ENCODE data around the gene AGAP6. TPM values are rescaled to one million over a fixed set of nuclear protein-coding genes. Genes with fewer than 3 reads are reported as not detected.
"Not testable (repeated sequence)": the region's sequence is repeated elsewhere in the genome, so short reads cannot be mapped to it uniquely, and the experiment has no call there.

Gene AGAP6
- total and polyA plus RNA-seq, 2 donors (not counting 3 experiments of a cell fraction or from before 2014, with no cell fraction given), result 12.7 to 14.7 TPM

DNA sequence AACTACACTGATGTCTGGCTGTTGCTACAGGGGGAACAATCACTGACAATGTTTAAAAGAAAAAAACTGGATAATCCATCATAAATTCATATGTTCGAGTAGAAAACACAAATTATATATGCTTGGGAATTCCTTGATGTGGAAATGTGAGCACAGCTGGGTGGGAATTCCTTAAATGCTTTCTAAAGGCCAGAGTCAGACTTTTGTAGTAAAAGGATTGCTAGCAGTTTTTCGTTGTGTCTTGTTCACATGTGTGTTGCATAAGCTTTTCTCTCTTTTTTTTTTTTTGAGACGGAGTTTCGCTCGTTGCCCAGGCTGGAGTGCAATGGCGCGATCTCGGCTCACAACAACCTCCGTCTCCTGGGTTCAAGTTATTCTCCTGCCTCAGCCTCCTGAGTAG, 58.3 kb downstream of the AGAP6 start:
- FAIRE-seq; H3K4me3 ChIP-seq (replicated peaks in 1 of 3; ENCODE audit: insufficient read depth in 1 of 3, low read depth in 1 of 3, low read length in 3 of 3); H3K27me3 ChIP-seq (ENCODE audit: control insufficient read depth in 2 of 2, insufficient read depth in 2 of 2, low read length in 2 of 2); H3K4me1 ChIP-seq (ENCODE audit: control insufficient read depth, extremely low read depth, insufficient read depth, low read length); H3K9ac ChIP-seq (replicated peaks; ENCODE audit: extremely low read depth, insufficient read depth, low read length); H3K79me2 ChIP-seq (ENCODE audit: control insufficient read depth, insufficient read depth, low read length); H4K20me1 ChIP-seq (replicated peaks; ENCODE audit: control insufficient read depth, extremely low read depth, insufficient read depth, low read length); intact Hi-C loops (cut with micrococcal nuclease); CTCF ChIA-PET; POLR2A ChIA-PET; BruUV-seq (replicated peaks); DNase-seq (ENCODE audit: low read depth, low spot score); H3K36me3 ChIP-seq (ENCODE audit: control insufficient read depth in 2 of 2, extremely low read depth in 1 of 2, insufficient read depth in 2 of 2, low read length in 2 of 2); dilution Hi-C loops (cut with MboI; ENCODE audit: extremely low pct_ligation_motif_present, low sequenced_read_pairs); H3K27ac ChIP-seq (ENCODE audit: insufficient read depth, low read depth, low read length); H3K9me1 ChIP-seq (replicated peaks; ENCODE audit: control insufficient read depth, extremely low read depth, insufficient read depth, low read length); H3K9me3 ChIP-seq (replicated peaks; ENCODE audit: control insufficient read depth, insufficient read depth, low read length); H2AFZ ChIP-seq (ENCODE audit: low read depth, low read length); H3K4me2 ChIP-seq (ENCODE audit: insufficient read depth, low read length): not testable (repeated sequence)

DNA sequence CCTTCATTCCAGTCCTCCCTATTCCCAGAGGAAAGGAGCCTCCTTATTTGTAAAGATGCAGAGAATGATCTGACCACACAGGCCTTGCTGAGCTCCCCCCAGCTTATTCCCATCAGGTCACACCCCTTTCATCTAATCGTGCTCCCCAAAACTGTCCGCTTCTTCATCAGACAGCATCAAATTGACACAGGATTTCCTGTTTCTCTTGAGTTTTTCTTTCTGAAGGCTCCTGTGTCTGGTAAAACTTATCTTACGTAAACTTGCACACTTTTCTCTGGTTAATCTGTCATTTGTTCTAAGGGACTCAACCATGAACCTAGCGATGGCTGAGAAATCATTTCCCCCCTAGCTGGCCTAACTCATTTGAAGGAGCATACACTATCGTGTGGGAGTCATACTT, 59.4 kb downstream of the AGAP6 start:
- POLR2A ChIA-PET; intact Hi-C loops (cut with micrococcal nuclease); H4K20me1 ChIP-seq (replicated peaks; ENCODE audit: control insufficient read depth, extremely low read depth, insufficient read depth, low read length); H3K27me3 ChIP-seq (ENCODE audit: control insufficient read depth in 2 of 2, insufficient read depth in 2 of 2, low read length in 2 of 2); H3K4me2 ChIP-seq (ENCODE audit: insufficient read depth, low read length); H3K79me2 ChIP-seq (ENCODE audit: control insufficient read depth, insufficient read depth, low read length); H2AFZ ChIP-seq (ENCODE audit: low read depth, low read length); H3K4me1 ChIP-seq (ENCODE audit: control insufficient read depth, extremely low read depth, insufficient read depth, low read length); H3K4me3 ChIP-seq (replicated peaks in 1 of 3; ENCODE audit: insufficient read depth in 1 of 3, low read depth in 1 of 3, low read length in 3 of 3); DNase-seq (ENCODE audit: low read depth, low spot score); H3K9ac ChIP-seq (replicated peaks; ENCODE audit: extremely low read depth, insufficient read depth, low read length); H3K9me3 ChIP-seq (replicated peaks; ENCODE audit: control insufficient read depth, insufficient read depth, low read length); FAIRE-seq; H3K9me1 ChIP-seq (replicated peaks; ENCODE audit: control insufficient read depth, extremely low read depth, insufficient read depth, low read length); BruUV-seq (replicated peaks); H3K36me3 ChIP-seq (ENCODE audit: control insufficient read depth in 2 of 2, extremely low read depth in 1 of 2, insufficient read depth in 2 of 2, low read length in 2 of 2); dilution Hi-C loops (cut with MboI; ENCODE audit: extremely low pct_ligation_motif_present, low sequenced_read_pairs); CTCF ChIA-PET; H3K27ac ChIP-seq (ENCODE audit: insufficient read depth, low read depth, low read length): not testable (repeated sequence)

DNA sequence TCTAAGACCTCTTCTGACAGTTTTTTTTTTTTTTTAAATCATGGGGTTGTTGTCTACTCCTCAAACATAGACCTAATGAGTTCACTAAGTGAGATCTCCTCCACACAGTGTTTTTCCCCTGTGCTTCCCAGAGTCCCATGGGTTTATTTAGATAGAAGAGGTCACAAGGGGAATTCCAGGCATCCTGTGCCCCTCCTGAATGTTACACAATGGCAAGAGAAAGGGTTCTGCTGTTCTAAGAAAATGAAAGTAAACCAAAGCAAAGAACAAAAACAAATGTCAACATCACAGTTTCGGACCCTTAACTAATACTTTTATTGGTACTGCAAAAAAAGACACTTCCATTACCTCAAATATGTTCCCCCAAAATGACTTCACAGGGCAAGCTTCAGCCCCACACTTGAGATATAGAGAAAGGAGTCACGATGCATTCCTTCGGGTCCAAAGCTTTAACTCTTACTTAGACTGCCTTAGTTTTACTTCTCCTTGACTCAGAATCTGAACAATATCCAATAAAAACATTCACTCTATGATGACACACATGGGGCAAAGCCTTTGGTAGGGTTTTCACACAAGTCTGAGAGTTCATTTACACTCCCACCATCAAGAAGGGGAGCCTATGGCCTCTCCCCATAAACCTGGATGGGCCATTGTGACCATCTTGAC, 63.9 kb downstream of the AGAP6 start:
- peak; percentile 11 for DNase-seq (ENCODE audit: low read depth, low spot score)
- POLR2A ChIA-PET; H3K4me2 ChIP-seq (ENCODE audit: insufficient read depth, low read length); H3K4me3 ChIP-seq (replicated peaks in 1 of 3; ENCODE audit: insufficient read depth in 1 of 3, low read depth in 1 of 3, low read length in 3 of 3); H3K79me2 ChIP-seq (ENCODE audit: control insufficient read depth, insufficient read depth, low read length); H3K4me1 ChIP-seq (ENCODE audit: control insufficient read depth, extremely low read depth, insufficient read depth, low read length); dilution Hi-C loops (cut with MboI; ENCODE audit: extremely low pct_ligation_motif_present, low sequenced_read_pairs); H3K36me3 ChIP-seq (ENCODE audit: control insufficient read depth in 2 of 2, extremely low read depth in 1 of 2, insufficient read depth in 2 of 2, low read length in 2 of 2); H3K9me1 ChIP-seq (replicated peaks; ENCODE audit: control insufficient read depth, extremely low read depth, insufficient read depth, low read length); FAIRE-seq; H3K27me3 ChIP-seq (ENCODE audit: control insufficient read depth in 2 of 2, insufficient read depth in 2 of 2, low read length in 2 of 2); BruUV-seq (replicated peaks); CTCF ChIA-PET; intact Hi-C loops (cut with micrococcal nuclease); H3K9ac ChIP-seq (replicated peaks; ENCODE audit: extremely low read depth, insufficient read depth, low read length); H3K27ac ChIP-seq (ENCODE audit: insufficient read depth, low read depth, low read length); H3K9me3 ChIP-seq (replicated peaks; ENCODE audit: control insufficient read depth, insufficient read depth, low read length); H4K20me1 ChIP-seq (replicated peaks; ENCODE audit: control insufficient read depth, extremely low read depth, insufficient read depth, low read length): not testable (repeated sequence)
- H2AFZ ChIP-seq (ENCODE audit: low read depth, low read length), result peak overlapping the region; percentile 21

DNA sequence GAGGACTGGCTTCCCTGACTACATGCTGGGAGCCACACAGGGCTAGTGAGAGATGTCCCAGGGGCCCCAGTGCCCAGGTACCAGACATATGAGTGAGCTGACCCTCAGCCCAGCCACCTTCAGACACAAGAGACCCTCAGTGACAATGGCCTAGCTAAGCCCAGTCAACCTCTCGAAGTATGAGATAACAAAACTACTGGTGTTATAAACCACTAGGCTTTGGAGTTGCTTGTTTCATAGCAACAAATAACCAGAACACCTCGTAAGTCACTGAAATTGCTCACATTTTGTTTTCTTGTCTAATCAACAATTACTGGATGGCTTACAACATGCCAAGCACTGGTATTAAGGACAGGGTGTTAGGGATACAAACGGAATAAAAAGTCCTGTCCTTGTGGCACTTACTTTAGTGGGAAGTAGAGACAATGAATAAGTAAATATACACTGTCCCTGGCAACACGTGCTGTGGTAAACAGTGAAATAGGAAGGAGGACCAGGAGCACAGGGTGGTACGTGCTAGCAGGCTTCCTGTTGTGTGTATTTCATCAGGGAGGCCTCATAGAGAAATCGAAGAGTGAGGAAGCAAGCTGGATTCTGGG, 64.7 kb downstream of the AGAP6 start:
- H3K9me3 ChIP-seq (replicated peaks; ENCODE audit: control insufficient read depth, insufficient read depth, low read length); H3K9ac ChIP-seq (replicated peaks; ENCODE audit: extremely low read depth, insufficient read depth, low read length); H3K4me1 ChIP-seq (ENCODE audit: control insufficient read depth, extremely low read depth, insufficient read depth, low read length); dilution Hi-C loops (cut with MboI; ENCODE audit: extremely low pct_ligation_motif_present, low sequenced_read_pairs); POLR2A ChIA-PET; H3K27me3 ChIP-seq (ENCODE audit: control insufficient read depth in 2 of 2, insufficient read depth in 2 of 2, low read length in 2 of 2); FAIRE-seq; intact Hi-C loops (cut with micrococcal nuclease); DNase-seq (ENCODE audit: low read depth, low spot score); BruUV-seq (replicated peaks); CTCF ChIA-PET; H4K20me1 ChIP-seq (replicated peaks; ENCODE audit: control insufficient read depth, extremely low read depth, insufficient read depth, low read length); H3K79me2 ChIP-seq (ENCODE audit: control insufficient read depth, insufficient read depth, low read length); H2AFZ ChIP-seq (ENCODE audit: low read depth, low read length); H3K4me2 ChIP-seq (ENCODE audit: insufficient read depth, low read length); H3K36me3 ChIP-seq (ENCODE audit: control insufficient read depth in 2 of 2, extremely low read depth in 1 of 2, insufficient read depth in 2 of 2, low read length in 2 of 2); H3K9me1 ChIP-seq (replicated peaks; ENCODE audit: control insufficient read depth, extremely low read depth, insufficient read depth, low read length); H3K4me3 ChIP-seq (replicated peaks in 1 of 3; ENCODE audit: insufficient read depth in 1 of 3, low read depth in 1 of 3, low read length in 3 of 3); H3K27ac ChIP-seq (ENCODE audit: insufficient read depth, low read depth, low read length): not testable (repeated sequence)
